Measurements from ENCODE around the gene SCAF4.

GRCh38 chr21:31706562-31706961, 25.4 kb downstream of the SCAF4 start:
- TF ChIP-seq CTCF (IDR thresholded peaks at IDR 0.05; ENCODE audit: extremely low read depth in 1 of 2, insufficient read depth in 1 of 2, low read depth in 1 of 2, low read length in 2 of 2): no peak
- no peak for TF ChIP-seq POLR2A (IDR thresholded peaks at IDR 0.05; ENCODE audit: low read depth, low read length)
- no peak for TF ChIP-seq POLR2AphosphoS5 (IDR thresholded peaks at IDR 0.05; ENCODE audit: insufficient read depth, low read depth, low read length)
- TF ChIP-seq JUN (IDR thresholded peaks at IDR 0.05; ENCODE audit: borderline replicate concordance, insufficient read depth, insufficient read length, low read depth): no peak
- TF ChIP-seq GATA2 (IDR thresholded peaks at IDR 0.05; ENCODE audit: insufficient read depth, insufficient read length, low read depth, low read length): no peak
- TF ChIP-seq MAX (IDR thresholded peaks at IDR 0.05; ENCODE audit: insufficient read depth, insufficient read length): no peak
- TF ChIP-seq EZH2 (IDR thresholded peaks at IDR 0.05; ENCODE audit: borderline replicate concordance, low read depth, low read length, severe bottlenecking): no peak
- TF ChIP-seq FOS (IDR thresholded peaks at IDR 0.05; ENCODE audit: borderline replicate concordance, insufficient read depth, low read length): no peak

All from endothelial cell of umbilical vein (primary cell).